Mesothelial cell of epicardium (in vitro differentiated cells): ENCODE measurements around the gene DDB1. TPM values are rescaled to one million over a fixed set of nuclear protein-coding genes. Genes with fewer than 3 reads are reported as not detected.
"Not testable (repeated sequence)": the region's sequence is repeated elsewhere in the genome, so short reads cannot be mapped to it uniquely, and the experiment has no call there.

Experiments
- DNase-seq, 2 experiments: peaks; one replicate each; pipeline ENCODE4 v3.0.0; 2021; ENCODE audit warnings: low spot score in 2 of 2; ENCODE audit not compliant: unreplicated experiment in 2 of 2
- H3K27ac Mint-ChIP-seq: 2 replicates; pipeline ENCODE4 v1.8.0; 2021; ENCODE audit warnings: mixed read lengths
- H3K27me3 Mint-ChIP-seq: 2 replicates; pipeline ENCODE4 v1.8.0; 2021; ENCODE audit warnings: low read depth, mixed read lengths
- H3K36me3 Mint-ChIP-seq: 2 replicates; pipeline ENCODE4 v1.8.0; 2021; ENCODE audit warnings: mixed read lengths
- H3K4me1 Mint-ChIP-seq: 2 replicates; pipeline ENCODE4 v1.8.0; 2021; ENCODE audit warnings: mixed read lengths
- H3K4me3 Mint-ChIP-seq: 2 replicates; pipeline ENCODE4 v1.8.0; 2021; ENCODE audit warnings: mild to moderate bottlenecking, moderate library complexity, mixed read lengths
- H3K9me3 Mint-ChIP-seq: 2 replicates; pipeline ENCODE4 v1.8.0; 2021; ENCODE audit warnings: mixed read lengths
- total RNA-seq: library from RNA; stranded (reverse); gene quantifications from 3 replicates; pipeline ENCODE4 v1.2.1, GENCODE V29; 2021
- TF ChIP-seq, protein P1 (sequence below): fragments of 200-600 bp; sonication (generic); IDR thresholded peaks from one replicate; pipeline ENCODE4 v1.5.0; 2021; ENCODE audit warnings: antibody characterized with exemption; ENCODE audit not compliant: unreplicated experiment

The DDB1 gene
- total RNA-seq, 1 donor from 2014 or later = 253 TPM

DNA sequence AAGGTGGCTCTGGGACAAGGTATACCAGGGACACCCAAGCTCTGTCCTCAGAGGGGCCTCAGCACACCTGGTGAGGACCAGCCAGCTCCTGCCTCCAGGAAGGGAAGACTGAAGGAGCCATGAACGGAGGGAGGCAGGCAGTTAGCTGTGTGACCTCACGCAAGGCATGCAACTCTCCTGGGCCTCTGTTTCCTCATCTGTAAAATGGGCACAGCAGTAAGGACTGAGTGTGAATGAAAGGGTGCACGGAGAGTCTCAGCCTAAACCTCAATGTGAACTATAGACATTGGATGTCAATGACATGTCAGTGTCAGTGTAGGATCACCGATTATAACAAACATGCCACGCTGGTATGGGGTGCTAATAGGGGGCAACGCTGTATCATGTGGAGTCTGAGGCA is 73.5 kb downstream of the DDB1 start:
- TF ChIP-seq, protein P1, sequence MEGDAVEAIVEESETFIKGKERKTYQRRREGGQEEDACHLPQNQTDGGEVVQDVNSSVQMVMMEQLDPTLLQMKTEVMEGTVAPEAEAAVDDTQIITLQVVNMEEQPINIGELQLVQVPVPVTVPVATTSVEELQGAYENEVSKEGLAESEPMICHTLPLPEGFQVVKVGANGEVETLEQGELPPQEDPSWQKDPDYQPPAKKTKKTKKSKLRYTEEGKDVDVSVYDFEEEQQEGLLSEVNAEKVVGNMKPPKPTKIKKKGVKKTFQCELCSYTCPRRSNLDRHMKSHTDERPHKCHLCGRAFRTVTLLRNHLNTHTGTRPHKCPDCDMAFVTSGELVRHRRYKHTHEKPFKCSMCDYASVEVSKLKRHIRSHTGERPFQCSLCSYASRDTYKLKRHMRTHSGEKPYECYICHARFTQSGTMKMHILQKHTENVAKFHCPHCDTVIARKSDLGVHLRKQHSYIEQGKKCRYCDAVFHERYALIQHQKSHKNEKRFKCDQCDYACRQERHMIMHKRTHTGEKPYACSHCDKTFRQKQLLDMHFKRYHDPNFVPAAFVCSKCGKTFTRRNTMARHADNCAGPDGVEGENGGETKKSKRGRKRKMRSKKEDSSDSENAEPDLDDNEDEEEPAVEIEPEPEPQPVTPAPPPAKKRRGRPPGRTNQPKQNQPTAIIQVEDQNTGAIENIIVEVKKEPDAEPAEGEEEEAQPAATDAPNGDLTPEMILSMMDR = no peak
- no peaks in the 10 kb centered on the region for H3K36me3 Mint-ChIP-seq
- H3K27ac Mint-ChIP-seq = no peak overlapping the region
- H3K4me3 Mint-ChIP-seq = no peak overlapping the region
- no peaks in the 10 kb centered on the region for H3K9me3 Mint-ChIP-seq
- no peaks in the 10 kb centered on the region for H3K27me3 Mint-ChIP-seq
- DNase-seq = no peak
- H3K4me1 Mint-ChIP-seq = no peaks in the 10 kb centered on the region

DNA sequence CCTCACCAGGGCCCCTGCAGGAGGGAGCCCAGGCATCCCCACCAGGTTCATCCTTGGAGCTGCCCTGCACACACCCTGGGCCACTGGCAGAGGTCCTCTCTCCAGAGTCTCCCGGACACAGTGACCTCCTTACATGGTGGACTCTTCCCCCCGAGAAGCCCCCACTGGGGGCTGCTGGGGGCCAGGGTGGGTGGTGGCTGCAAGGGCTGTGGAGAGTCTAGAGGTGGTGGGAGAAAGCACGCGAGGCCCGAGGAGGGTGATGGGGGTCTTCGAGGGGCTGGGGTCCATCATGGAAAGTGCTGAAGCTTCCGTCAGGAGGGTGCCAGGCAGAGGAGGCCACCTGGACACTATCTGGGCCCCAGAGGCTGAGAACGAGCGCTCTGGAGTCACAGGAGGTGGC is 74.4 kb downstream of the DDB1 start:
- Mint-ChIP-seq H3K4me3 (no peak overlapping the region), H3K27me3 (no peaks in the 10 kb centered on the region), H3K27ac (no peak overlapping the region), H3K9me3 (no peaks in the 10 kb centered on the region), H3K36me3 (no peaks in the 10 kb centered on the region), H3K4me1 (no peaks in the 10 kb centered on the region)
- no peak for DNase-seq
- TF ChIP-seq, protein P1 = no peak

DNA sequence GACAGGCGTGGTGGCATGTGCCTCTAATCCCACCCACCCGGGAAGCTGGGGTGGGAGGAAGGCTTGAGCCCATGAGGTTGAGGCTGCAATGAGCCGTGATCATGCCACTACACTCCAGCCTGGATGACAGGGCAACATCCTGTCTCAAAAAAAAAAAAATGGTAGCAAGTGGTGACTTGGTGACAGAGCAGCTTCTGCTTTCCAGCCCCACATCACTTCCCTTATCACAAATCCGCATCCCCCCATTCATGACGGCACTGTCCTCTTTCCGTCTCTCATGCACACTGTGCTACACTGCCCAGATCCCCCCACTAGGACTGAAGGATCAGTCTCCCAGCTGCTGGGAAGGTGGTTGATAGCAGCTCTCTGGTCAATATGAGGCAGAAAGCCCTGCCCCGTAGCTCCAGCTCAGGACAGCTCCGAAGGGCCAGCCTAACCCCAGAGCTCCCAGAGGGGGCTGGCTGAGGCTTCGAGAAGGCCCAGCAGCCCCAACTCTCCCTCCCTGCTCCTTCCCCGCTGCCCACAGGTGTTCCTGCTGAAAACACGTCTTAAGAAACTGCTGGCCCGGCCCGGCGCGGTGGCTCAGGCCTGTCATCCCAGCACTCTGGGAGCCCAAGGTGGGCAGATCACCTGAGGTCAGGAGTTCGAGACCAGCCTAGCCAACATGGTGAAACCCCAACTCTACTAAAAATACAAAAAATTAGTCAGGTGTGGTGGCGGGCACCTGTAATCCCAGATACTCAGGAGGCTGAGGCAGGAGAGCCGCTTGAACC is 76.0 kb downstream of the DDB1 start:
- H3K27me3 Mint-ChIP-seq = no peaks in the 10 kb centered on the region
- H3K27ac Mint-ChIP-seq = no peak overlapping the region
- H3K4me3 Mint-ChIP-seq = no peak overlapping the region
- no peaks in the 10 kb centered on the region for H3K4me1 Mint-ChIP-seq
- no peaks in the 10 kb centered on the region for H3K9me3 Mint-ChIP-seq
- TF ChIP-seq, protein P1 = no peak
- DNase-seq = no peak
- H3K36me3 Mint-ChIP-seq = no peaks in the 10 kb centered on the region

DNA sequence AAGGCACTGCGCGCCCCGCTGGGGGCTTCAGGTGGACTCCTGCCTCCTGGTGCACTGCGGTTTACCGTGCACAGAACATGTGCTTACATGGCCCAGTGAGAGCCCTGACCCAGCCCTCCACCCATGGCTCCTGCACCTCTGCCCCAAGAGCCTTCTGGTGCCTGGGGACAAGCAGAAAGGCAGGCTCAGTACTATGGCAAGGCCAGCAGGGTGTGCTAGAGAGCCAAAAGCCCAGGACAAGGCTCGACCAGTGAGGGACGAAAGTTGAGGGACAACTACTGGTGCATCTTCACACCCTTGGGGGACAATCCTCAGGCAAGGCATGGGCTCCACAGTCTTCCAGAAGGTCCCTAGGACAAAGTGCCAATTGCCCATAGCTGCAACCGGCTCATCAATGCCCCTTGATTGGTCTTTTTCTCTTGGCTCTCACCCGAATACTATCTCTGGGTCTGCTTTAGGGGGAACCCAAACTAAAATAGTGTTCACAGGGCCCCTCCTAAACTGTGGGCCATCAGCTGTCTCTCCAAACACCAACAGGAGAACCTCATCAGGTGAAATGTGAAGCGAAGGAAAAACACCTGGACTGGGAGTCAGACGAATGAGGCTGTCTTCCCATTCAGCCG is 78.4 kb downstream of the DDB1 start:
- Mint-ChIP-seq H3K4me1 (no peaks in the 10 kb centered on the region), H3K4me3 (no peak overlapping the region), H3K36me3 (no peaks in the 10 kb centered on the region), H3K9me3 (no peaks in the 10 kb centered on the region), H3K27me3 (peaks cover under 1% of the 10 kb centered on the region), H3K27ac (no peak overlapping the region)
- TF ChIP-seq, protein P1 = peak; percentile 64
- peak in 1 of 2 experiments; percentile 66 for DNase-seq

DNA sequence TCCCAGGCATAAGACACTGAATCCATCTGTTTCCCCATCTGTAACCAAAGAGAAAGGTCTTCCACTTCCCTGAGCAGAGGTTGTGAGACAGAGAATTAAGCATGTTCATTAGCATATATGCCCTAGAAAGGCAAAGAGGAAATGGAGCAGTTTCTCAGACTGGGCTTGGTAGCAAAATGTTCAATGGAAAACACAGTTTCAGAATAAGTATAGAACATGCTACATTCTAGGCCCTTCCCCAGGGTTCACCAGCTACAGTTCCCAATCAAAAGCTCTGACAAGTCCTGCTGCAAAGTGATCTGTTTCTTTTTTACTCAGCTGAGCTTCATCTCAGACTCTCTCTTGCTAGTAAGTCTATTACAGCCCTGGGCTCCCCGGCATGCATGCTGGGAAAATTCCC is 80.6 kb downstream of the DDB1 start:
- H3K36me3 Mint-ChIP-seq, H3K4me3 Mint-ChIP-seq, H3K4me1 Mint-ChIP-seq, H3K27ac Mint-ChIP-seq, H3K27me3 Mint-ChIP-seq, H3K9me3 Mint-ChIP-seq, DNase-seq: not testable (repeated sequence)

DNA sequence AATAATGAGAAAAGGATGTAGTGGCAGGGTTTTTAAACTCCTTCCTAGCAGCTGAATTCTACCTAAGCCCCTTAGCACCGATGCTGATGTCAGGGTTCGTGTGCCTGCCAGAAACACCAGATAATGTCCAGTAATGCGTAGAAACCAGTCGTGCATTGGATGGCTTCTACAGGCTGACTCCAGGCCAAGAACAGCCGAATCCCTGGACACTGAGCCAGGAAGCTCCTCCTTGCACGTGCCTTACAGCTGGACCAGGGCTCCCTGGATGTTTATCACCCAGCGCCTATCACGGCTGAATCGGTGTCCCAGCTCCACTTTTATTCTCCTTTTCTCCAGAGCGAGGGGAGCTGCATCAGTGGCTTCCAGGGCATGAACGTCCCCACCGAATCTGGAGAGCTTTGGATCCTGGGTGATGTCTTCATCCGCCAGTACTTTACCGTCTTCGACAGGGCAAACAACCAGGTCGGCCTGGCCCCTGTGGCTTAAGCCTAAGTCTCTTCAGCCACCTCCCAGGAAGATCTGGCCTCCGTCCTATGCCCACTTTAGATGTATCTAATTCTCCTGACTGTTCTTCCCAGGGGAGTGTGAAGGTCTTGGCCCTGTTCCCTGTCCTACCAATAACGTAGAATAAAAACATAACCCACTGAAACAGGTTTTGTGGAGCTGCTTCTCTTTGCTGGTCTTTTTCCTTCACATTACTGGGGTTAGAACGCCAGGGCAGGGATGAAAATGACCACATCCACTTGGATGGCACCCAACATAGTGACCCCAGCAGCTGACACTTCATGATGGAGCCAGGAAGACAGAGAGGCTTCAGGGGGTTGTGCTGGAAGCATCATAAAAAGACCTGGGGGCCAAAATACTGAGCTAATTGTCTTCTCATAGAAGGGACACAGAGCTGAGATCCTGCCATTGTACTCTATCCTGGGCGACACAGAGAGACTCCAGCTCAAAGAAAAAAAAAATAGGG is 81.8 kb downstream of the DDB1 start:
- H3K27ac Mint-ChIP-seq, DNase-seq, H3K4me1 Mint-ChIP-seq, H3K36me3 Mint-ChIP-seq, H3K9me3 Mint-ChIP-seq, H3K4me3 Mint-ChIP-seq, H3K27me3 Mint-ChIP-seq: not testable (repeated sequence)

Other genes with a start within 250 kb of the DDB1 start
- not detected in 3 replicates for gene CD5, start 230.6 kb downstream of the DDB1 start, total RNA-seq
- gene VPS37C, start 171.7 kb downstream of the DDB1 start, total RNA-seq = 24.8 to 29.1 TPM (median 26.5 TPM) in 3 replicates
- not detected in 3 replicates for gene PGA3, start 129.6 kb downstream of the DDB1 start, total RNA-seq
- gene PGA4, start 110.8 kb downstream of the DDB1 start, total RNA-seq = not detected in 3 replicates
- not detected in 3 replicates for gene PGA5, start 91.9 kb downstream of the DDB1 start, total RNA-seq
- 6.2 to 8.7 TPM (median 8.2 TPM) in 3 replicates for gene VWCE, start 37.8 kb downstream of the DDB1 start, total RNA-seq
- 74.0 to 83.6 TPM (median 75.8 TPM) in 3 replicates for gene TKFC, start 123 bp upstream of the DDB1 start, total RNA-seq
- gene CYB561A3, start 28.8 kb upstream of the DDB1 start, total RNA-seq = 26.3 to 31.8 TPM (median 28.0 TPM) in 3 replicates
- 48.4 to 51.5 TPM (median 49.2 TPM) in 3 replicates for gene TMEM138, start 29.3 kb upstream of the DDB1 start, total RNA-seq
- gene TMEM216, start 59.5 kb upstream of the DDB1 start, total RNA-seq = 22.2 to 26.1 TPM (median 22.5 TPM) in 3 replicates
- gene CPSF7, start 96.9 kb upstream of the DDB1 start, total RNA-seq = 107 to 116 TPM (median 112 TPM) in 3 replicates
- gene SDHAF2, start 97.0 kb upstream of the DDB1 start, total RNA-seq = 36.1 to 38.9 TPM (median 38.0 TPM) in 3 replicates
- 0.09 to 0.16 TPM (median 0.11 TPM) in 3 replicates for gene LRRC10B, start 175.6 kb upstream of the DDB1 start, total RNA-seq
- 7.6 to 9.4 TPM (median 8.3 TPM) in 3 replicates for gene SYT7, start 248.0 kb upstream of the DDB1 start, total RNA-seq